Astrocyte (in vitro differentiated cells and primary cell): ENCODE data around the gene YIF1B. TPM values are rescaled to one million over a fixed set of nuclear protein-coding genes. Genes with fewer than 3 reads are reported as not detected.
A peak's percentile ranks its signal among the peaks of the same experiment; 100 is the strongest.

Experiments
- DNase-seq: peaks from one replicate; pipeline ENCODE4 v3.0.0-alpha.2; 2010; ENCODE audit warnings: low read depth
- FAIRE-seq: peaks from 2 replicates; lab custom pipeline; 2011; peaks lifted over from hg19 to GRCh38; lab: Jason Lieb, UNC
- H2AFZ ChIP-seq: 2 replicates; pipeline ENCODE4 v1.6.0; 2012; ENCODE audit warnings: low read depth, low read length, inconsistent platforms
- H3K27ac ChIP-seq: 2 replicates; pipeline ENCODE4 v1.5.1; 2011; ENCODE audit warnings: low read depth, low read length, inconsistent platforms
- H3K27me3 ChIP-seq: 2 replicates; pipeline ENCODE4 v1.6.0; 2011; ENCODE audit warnings: low read length, inconsistent platforms; ENCODE audit not compliant: insufficient read depth
- H3K36me3 ChIP-seq: 2 replicates; pipeline ENCODE4 v1.5.1; 2011; ENCODE audit warnings: low read length, inconsistent platforms; ENCODE audit not compliant: insufficient read depth
- H3K4me1 ChIP-seq: 2 replicates; pipeline ENCODE4 v1.5.1; 2011; ENCODE audit warnings: low read length, inconsistent platforms; ENCODE audit not compliant: insufficient read depth
- H3K4me2 ChIP-seq: 2 replicates; pipeline ENCODE4 v1.6.0; 2012; ENCODE audit warnings: low read length, inconsistent platforms
- H3K4me3 ChIP-seq: 2 replicates; pipeline ENCODE4 v1.5.1; 2011; ENCODE audit warnings: low read depth, mild to moderate bottlenecking, low read length, inconsistent platforms; ENCODE audit not compliant: insufficient read depth
- H3K79me2 ChIP-seq: 2 replicates; pipeline ENCODE4 v1.6.0; 2012; ENCODE audit warnings: mild to moderate bottlenecking, low read length, inconsistent platforms; ENCODE audit not compliant: insufficient read depth
- H3K9ac ChIP-seq: 2 replicates; pipeline ENCODE4 v1.6.0; 2012; ENCODE audit warnings: mild to moderate bottlenecking, low read length, inconsistent platforms
- H3K9me3 ChIP-seq: 2 replicates; pipeline ENCODE4 v1.5.1; 2012; ENCODE audit warnings: low read depth, mild to moderate bottlenecking, low read length, inconsistent platforms; ENCODE audit not compliant: insufficient read depth
- H4K20me1 ChIP-seq: 2 replicates; pipeline ENCODE4 v1.6.0; 2012; ENCODE audit warnings: low read length, inconsistent platforms; ENCODE audit not compliant: insufficient read depth
- H3K27ac Mint-ChIP-seq: one replicate; pipeline ENCODE4 v1.8.0; 2021; ENCODE audit warnings: mild to moderate bottlenecking, mixed read lengths; ENCODE audit not compliant: unreplicated experiment
- H3K27me3 Mint-ChIP-seq: one replicate; pipeline ENCODE4 v1.8.0; 2021; ENCODE audit warnings: low read depth, mixed read lengths; ENCODE audit not compliant: unreplicated experiment
- H3K36me3 Mint-ChIP-seq: one replicate; pipeline ENCODE4 v1.8.0; 2021; ENCODE audit warnings: low read depth, mixed read lengths; ENCODE audit not compliant: unreplicated experiment
- H3K4me1 Mint-ChIP-seq: one replicate; pipeline ENCODE4 v1.8.0; 2021; ENCODE audit warnings: low read depth, mixed read lengths; ENCODE audit not compliant: unreplicated experiment
- H3K4me3 Mint-ChIP-seq: one replicate; pipeline ENCODE4 v1.8.0; 2021; ENCODE audit warnings: mild to moderate bottlenecking, moderate library complexity, mixed read lengths; ENCODE audit not compliant: unreplicated experiment
- H3K9me3 Mint-ChIP-seq: one replicate; pipeline ENCODE4 v1.8.0; 2021; ENCODE audit warnings: mild to moderate bottlenecking, mixed read lengths; ENCODE audit not compliant: unreplicated experiment
- EZH2 ChIP-seq: IDR thresholded peaks from 2 replicates; pipeline ENCODE4 v1.6.1; 2012; ENCODE audit warnings: mild to moderate bottlenecking, low read length, inconsistent platforms; ENCODE audit not compliant: insufficient read depth
- total RNA-seq: library from RNA; stranded (reverse); gene quantifications from 2 replicates; pipeline ENCODE4 v1.2.1, GENCODE V29; 2021
- TF ChIP-seq, protein P1 (sequence below): IDR thresholded peaks from 2 replicates; pipeline ENCODE4 v1.5.1; 2011; ENCODE audit warnings: low read depth, mild to moderate bottlenecking, inconsistent platforms, low read length, moderate library complexity; ENCODE audit not compliant: insufficient read depth

Gene YIF1B
- total RNA-seq, 1 donor from 2014 or later = 81.3 TPM

DNA sequence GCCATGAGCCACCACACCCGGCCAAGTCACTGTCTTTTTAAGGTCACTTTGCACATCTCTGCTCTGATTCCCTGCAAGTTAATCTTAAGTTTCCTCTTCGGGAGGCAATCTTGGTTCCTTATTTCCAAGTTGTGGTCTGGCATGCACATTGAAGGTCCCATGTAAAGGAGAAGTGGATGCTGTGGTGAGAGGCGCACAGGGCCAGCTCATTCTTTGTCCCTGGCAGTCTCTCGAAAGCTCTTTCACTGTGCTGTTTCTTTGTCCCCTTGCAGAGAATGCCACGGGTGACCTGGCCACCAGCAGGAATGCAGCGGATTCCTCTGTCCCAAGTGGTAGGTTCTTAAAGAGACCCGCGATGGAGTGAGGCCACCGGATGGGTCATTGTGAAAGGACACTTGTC, 28.1 kb downstream of the YIF1B start:
- DNase-seq (no peak), FAIRE-seq (no peak)
- Mint-ChIP-seq H3K27me3 (no peaks in the 10 kb centered on the region), H3K27ac (no peak overlapping the region), H3K4me1 (peaks cover 8% of the 10 kb centered on the region), H3K36me3 (peaks cover 14% of the 10 kb centered on the region), H3K4me3 (no peak overlapping the region), H3K9me3 (no peaks in the 10 kb centered on the region)
- Histone ChIP-seq H3K9ac (no peak overlapping the region), H3K4me1 (peaks cover 31% of the 10 kb centered on the region), H4K20me1 (no peaks in the 10 kb centered on the region), H3K79me2 (no peaks in the 10 kb centered on the region), H3K9me3 (no peaks in the 10 kb centered on the region), H3K36me3 (no peaks in the 10 kb centered on the region), H3K27ac (no peak overlapping the region), H3K4me3 (no peak overlapping the region), H2AFZ (peak overlapping the region; percentile 47), H3K27me3 (no peaks in the 10 kb centered on the region), H3K4me2 (no peak overlapping the region)
- TF ChIP-seq, protein P1, sequence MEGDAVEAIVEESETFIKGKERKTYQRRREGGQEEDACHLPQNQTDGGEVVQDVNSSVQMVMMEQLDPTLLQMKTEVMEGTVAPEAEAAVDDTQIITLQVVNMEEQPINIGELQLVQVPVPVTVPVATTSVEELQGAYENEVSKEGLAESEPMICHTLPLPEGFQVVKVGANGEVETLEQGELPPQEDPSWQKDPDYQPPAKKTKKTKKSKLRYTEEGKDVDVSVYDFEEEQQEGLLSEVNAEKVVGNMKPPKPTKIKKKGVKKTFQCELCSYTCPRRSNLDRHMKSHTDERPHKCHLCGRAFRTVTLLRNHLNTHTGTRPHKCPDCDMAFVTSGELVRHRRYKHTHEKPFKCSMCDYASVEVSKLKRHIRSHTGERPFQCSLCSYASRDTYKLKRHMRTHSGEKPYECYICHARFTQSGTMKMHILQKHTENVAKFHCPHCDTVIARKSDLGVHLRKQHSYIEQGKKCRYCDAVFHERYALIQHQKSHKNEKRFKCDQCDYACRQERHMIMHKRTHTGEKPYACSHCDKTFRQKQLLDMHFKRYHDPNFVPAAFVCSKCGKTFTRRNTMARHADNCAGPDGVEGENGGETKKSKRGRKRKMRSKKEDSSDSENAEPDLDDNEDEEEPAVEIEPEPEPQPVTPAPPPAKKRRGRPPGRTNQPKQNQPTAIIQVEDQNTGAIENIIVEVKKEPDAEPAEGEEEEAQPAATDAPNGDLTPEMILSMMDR = no peak
- no peak for TF ChIP-seq EZH2

DNA sequence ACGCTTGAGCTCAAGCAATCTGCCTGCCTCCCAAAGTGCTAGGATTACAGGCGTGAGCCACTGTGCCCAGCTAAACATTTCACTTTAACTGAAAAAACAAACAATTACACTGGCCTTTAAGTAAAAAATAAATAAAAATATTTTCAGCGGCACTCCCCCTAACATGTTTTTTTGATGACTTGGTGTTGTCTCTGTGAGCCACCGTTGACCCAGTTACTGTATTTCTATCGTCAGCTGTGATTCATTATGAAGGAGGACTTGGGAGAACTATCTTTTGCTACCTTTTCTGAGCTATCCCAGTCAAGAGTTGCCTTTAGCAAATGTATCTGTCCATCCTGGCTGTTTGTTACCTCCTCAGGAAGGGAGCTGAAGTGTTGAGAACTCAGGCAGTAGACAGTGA, 30.2 kb downstream of the YIF1B start:
- Histone ChIP-seq H3K27me3 (no peaks in the 10 kb centered on the region), H3K4me3 (no peak overlapping the region), H2AFZ (peak overlapping the region; percentile 58), H3K79me2 (no peaks in the 10 kb centered on the region), H3K4me2 (no peak overlapping the region), H3K9me3 (no peaks in the 10 kb centered on the region), H3K4me1 (peaks cover 24% of the 10 kb centered on the region), H3K36me3 (no peaks in the 10 kb centered on the region), H3K9ac (peak overlapping the region; percentile 20), H4K20me1 (no peaks in the 10 kb centered on the region), H3K27ac (peak overlapping the region; percentile 26)
- FAIRE-seq (peak; percentile 47), DNase-seq (no peak)
- TF ChIP-seq, protein P1 = no peak
- TF ChIP-seq EZH2 = no peak
- Mint-ChIP-seq H3K36me3 (peaks cover 8% of the 10 kb centered on the region), H3K27me3 (no peaks in the 10 kb centered on the region), H3K27ac (no peak overlapping the region), H3K4me3 (no peak overlapping the region), H3K9me3 (no peaks in the 10 kb centered on the region), H3K4me1 (peaks cover 2% of the 10 kb centered on the region)

DNA sequence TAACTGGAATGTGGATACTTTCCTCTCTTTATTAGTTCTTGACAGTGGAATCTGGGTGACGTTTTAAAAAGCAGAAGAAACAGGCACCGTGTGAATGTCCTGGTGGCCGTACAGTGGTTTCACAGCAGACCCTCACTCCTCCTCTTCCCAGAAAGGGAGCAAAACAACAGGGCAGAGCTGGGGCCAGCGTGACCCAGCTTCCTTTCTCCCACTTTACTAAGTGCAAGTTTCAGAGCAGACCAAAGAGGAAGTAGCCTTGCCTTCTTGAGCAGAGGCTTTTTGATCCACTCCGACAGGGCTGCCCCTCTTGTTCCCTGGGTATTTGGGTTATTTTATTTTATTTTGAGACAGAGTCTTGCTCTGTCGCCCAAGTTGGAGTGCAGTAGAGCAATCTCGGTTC, 31.3 kb downstream of the YIF1B start:
- H3K79me2 ChIP-seq = no peaks in the 10 kb centered on the region
- peaks cover 15% of the 10 kb centered on the region for H3K4me1 ChIP-seq
- H3K9me3 ChIP-seq = no peaks in the 10 kb centered on the region
- Mint-ChIP-seq H3K4me3 (no peak overlapping the region), H3K4me1 (no peaks in the 10 kb centered on the region), H3K27ac (no peak overlapping the region), H3K27me3 (no peaks in the 10 kb centered on the region), H3K9me3 (no peaks in the 10 kb centered on the region), H3K36me3 (peaks cover 8% of the 10 kb centered on the region)
- no peak overlapping the region for H3K9ac ChIP-seq
- H3K4me3 ChIP-seq = no peak overlapping the region
- H4K20me1 ChIP-seq = no peaks in the 10 kb centered on the region
- H3K27me3 ChIP-seq = no peaks in the 10 kb centered on the region
- no peaks in the 10 kb centered on the region for H3K36me3 ChIP-seq
- H3K4me2 ChIP-seq = no peak overlapping the region
- no peak for TF ChIP-seq EZH2
- TF ChIP-seq, protein P1 = no peak
- no peak overlapping the region for H2AFZ ChIP-seq
- DNase-seq = no peak
- FAIRE-seq = no peak
- H3K27ac ChIP-seq = no peak overlapping the region
